Measurements from ENCODE around the gene KTI12.
A peak's percentile ranks its signal among the peaks of the same experiment; 100 is the strongest.
"Not testable (repeated sequence)": the region's sequence is repeated elsewhere in the genome, so short reads cannot be mapped to it uniquely, and the experiment has no call there.

KTI12 gene

GRCh38 chr1:52022133-52022532 lies 11.5 kb downstream of the KTI12 start:
- Mint-ChIP-seq H3K27ac (no peak overlapping the region), H3K4me1 (ENCODE audit: low read depth) (no peaks in the 10 kb centered on the region), H3K4me3 (no peak overlapping the region), H3K36me3 (peaks cover 11% of the 10 kb centered on the region), H3K27me3 (no peaks in the 10 kb centered on the region), H3K9me3 (ENCODE audit: low read depth) (no peaks in the 10 kb centered on the region)

- Mint-ChIP-seq H3K9me3 (ENCODE audit: low read depth) (no peaks in the 10 kb centered on the region), H3K4me1 (ENCODE audit: low read depth) (no peaks in the 10 kb centered on the region), H3K4me3 (no peak overlapping the region), H3K27ac (no peak overlapping the region), H3K36me3 (no peaks in the 10 kb centered on the region), H3K27me3 (peaks cover 10% of the 10 kb centered on the region)
Observed at GRCh38 chr1:52008071-52008809, 25.4 kb downstream of the KTI12 start.

- Mint-ChIP-seq H3K4me1 (ENCODE audit: low read depth) (no peaks in the 10 kb centered on the region), H3K36me3 (no peaks in the 10 kb centered on the region), H3K27ac (no peak overlapping the region), H3K9me3 (ENCODE audit: low read depth) (no peaks in the 10 kb centered on the region), H3K4me3 (no peak overlapping the region), H3K27me3 (peaks cover 13% of the 10 kb centered on the region)
Observed at GRCh38 chr1:52007215-52008002, 26.2 kb downstream of the KTI12 start.

GRCh38 chr1:52006081-52006553 lies 27.5 kb downstream of the KTI12 start:
- not testable (repeated sequence) for H3K4me3 Mint-ChIP-seq; H3K4me1 Mint-ChIP-seq (ENCODE audit: low read depth); H3K36me3 Mint-ChIP-seq; H3K27ac Mint-ChIP-seq; H3K9me3 Mint-ChIP-seq (ENCODE audit: low read depth)
- H3K27me3 Mint-ChIP-seq = peaks cover 15% of the 10 kb centered on the region

- H3K4me3 Mint-ChIP-seq; H3K9me3 Mint-ChIP-seq (ENCODE audit: low read depth); H3K27ac Mint-ChIP-seq; H3K4me1 Mint-ChIP-seq (ENCODE audit: low read depth); H3K36me3 Mint-ChIP-seq: not testable (repeated sequence)
- H3K27me3 Mint-ChIP-seq = peaks cover 15% of the 10 kb centered on the region
Observed at GRCh38 chr1:52005548-52005947, 28.1 kb downstream of the KTI12 start.

- H3K9me3 Mint-ChIP-seq (ENCODE audit: low read depth) = no peaks in the 10 kb centered on the region
- H3K27ac Mint-ChIP-seq = no peak overlapping the region
- H3K27me3 Mint-ChIP-seq = peaks cover 13% of the 10 kb centered on the region
- H3K4me3 Mint-ChIP-seq = no peak overlapping the region
- no peaks in the 10 kb centered on the region for H3K36me3 Mint-ChIP-seq
- H3K4me1 Mint-ChIP-seq (ENCODE audit: low read depth) = no peaks in the 10 kb centered on the region
Observed at GRCh38 chr1:52003877-52004276, 29.7 kb downstream of the KTI12 start.

- Mint-ChIP-seq H3K4me3 (no peak overlapping the region), H3K27ac (no peak overlapping the region), H3K9me3 (ENCODE audit: low read depth) (no peaks in the 10 kb centered on the region)
Observed at GRCh38 chr1:52002038-52002917, 31.3 kb downstream of the KTI12 start.

GRCh38 chr1:51998701-51999100 lies 34.9 kb downstream of the KTI12 start:
- no peaks in the 10 kb centered on the region for H3K9me3 Mint-ChIP-seq (ENCODE audit: low read depth)
- no peaks in the 10 kb centered on the region for H3K36me3 Mint-ChIP-seq
- H3K27me3 Mint-ChIP-seq = peaks cover 9% of the 10 kb centered on the region
- H3K4me3 Mint-ChIP-seq = no peak overlapping the region
- no peak overlapping the region for H3K27ac Mint-ChIP-seq
- H3K4me1 Mint-ChIP-seq (ENCODE audit: low read depth) = no peaks in the 10 kb centered on the region

More at GRCh38 chr1:52002038-52002917, 31.3 kb downstream of the KTI12 start:
- Mint-ChIP-seq H3K36me3 (no peaks in the 10 kb centered on the region), H3K27me3 (peaks cover 13% of the 10 kb centered on the region), H3K4me1 (ENCODE audit: low read depth) (no peaks in the 10 kb centered on the region)

GRCh38 chr1:51997974-51998382 lies 35.6 kb downstream of the KTI12 start:
- H3K4me3 Mint-ChIP-seq = no peak overlapping the region
- no peaks in the 10 kb centered on the region for H3K4me1 Mint-ChIP-seq (ENCODE audit: low read depth)
- no peak overlapping the region for H3K27ac Mint-ChIP-seq
- no peaks in the 10 kb centered on the region for H3K9me3 Mint-ChIP-seq (ENCODE audit: low read depth)
- no peaks in the 10 kb centered on the region for H3K36me3 Mint-ChIP-seq
- H3K27me3 Mint-ChIP-seq = peaks cover 12% of the 10 kb centered on the region

GRCh38 chr1:51990478-51990965 lies 43.1 kb downstream of the KTI12 start, which contains the start of gene RAB3B:
Gene RAB3B (minus strand): TSS chr1:51990700. CDS start chr1:51977117, 13,583 bp downstream.
- Mint-ChIP-seq H3K27me3 (peaks cover 24% of the 10 kb centered on the region), H3K9me3 (ENCODE audit: low read depth) (no peaks in the 10 kb centered on the region), H3K27ac (peak within 1 kb of the TSS; percentile 2), H3K4me3 (peak within 1 kb of the TSS; percentile 86), H3K4me1 (ENCODE audit: low read depth) (peaks cover 12% of the 10 kb centered on the region), H3K36me3 (no peaks in the 10 kb centered on the region)

- Mint-ChIP-seq H3K27ac (no peak overlapping the region), H3K9me3 (ENCODE audit: low read depth) (no peaks in the 10 kb centered on the region), H3K27me3 (peaks cover 24% of the 10 kb centered on the region), H3K4me3 (peak overlapping the region; percentile 71), H3K36me3 (no peaks in the 10 kb centered on the region), H3K4me1 (ENCODE audit: low read depth) (peaks cover 12% of the 10 kb centered on the region)
Observed at GRCh38 chr1:51989582-51990477, 43.8 kb downstream of the KTI12 start.

GRCh38 chr1:51988254-51988653 lies 45.4 kb downstream of the KTI12 start:
- peaks cover 20% of the 10 kb centered on the region for H3K27me3 Mint-ChIP-seq
- H3K4me3 Mint-ChIP-seq = peak overlapping the region; percentile 15
- H3K27ac Mint-ChIP-seq = no peak overlapping the region
- no peaks in the 10 kb centered on the region for H3K9me3 Mint-ChIP-seq (ENCODE audit: low read depth)
- no peaks in the 10 kb centered on the region for H3K36me3 Mint-ChIP-seq
- H3K4me1 Mint-ChIP-seq (ENCODE audit: low read depth) = peaks cover 12% of the 10 kb centered on the region

GRCh38 chr1:51986718-51987117 lies 46.9 kb downstream of the KTI12 start:
- H3K27ac Mint-ChIP-seq = no peak overlapping the region
- no peaks in the 10 kb centered on the region for H3K9me3 Mint-ChIP-seq (ENCODE audit: low read depth)
- H3K36me3 Mint-ChIP-seq = no peaks in the 10 kb centered on the region
- H3K4me3 Mint-ChIP-seq = no peak overlapping the region
- H3K27me3 Mint-ChIP-seq = peaks cover 7% of the 10 kb centered on the region
- peaks cover 8% of the 10 kb centered on the region for H3K4me1 Mint-ChIP-seq (ENCODE audit: low read depth)

- no peak overlapping the region for H3K4me3 Mint-ChIP-seq
- H3K9me3 Mint-ChIP-seq (ENCODE audit: low read depth) = no peaks in the 10 kb centered on the region
- no peak overlapping the region for H3K27ac Mint-ChIP-seq
- H3K4me1 Mint-ChIP-seq (ENCODE audit: low read depth) = no peaks in the 10 kb centered on the region
- H3K36me3 Mint-ChIP-seq = no peaks in the 10 kb centered on the region
- H3K27me3 Mint-ChIP-seq = no peaks in the 10 kb centered on the region
Observed at GRCh38 chr1:51982161-51982560, 51.4 kb downstream of the KTI12 start.

Data from activated naive CD8-positive, alpha-beta T cell (primary cell).